ENCODE results near the gene MPHOSPH9. TPM values are rescaled to one million over a fixed set of nuclear protein-coding genes. Genes with fewer than 3 reads are reported as not detected.
A peak's percentile ranks its signal among the peaks of the same experiment; 100 is the strongest.

MPHOSPH9 gene
- total RNA-seq, 2 experiments from 2014 or later = 134 to 162 TPM

DNA sequence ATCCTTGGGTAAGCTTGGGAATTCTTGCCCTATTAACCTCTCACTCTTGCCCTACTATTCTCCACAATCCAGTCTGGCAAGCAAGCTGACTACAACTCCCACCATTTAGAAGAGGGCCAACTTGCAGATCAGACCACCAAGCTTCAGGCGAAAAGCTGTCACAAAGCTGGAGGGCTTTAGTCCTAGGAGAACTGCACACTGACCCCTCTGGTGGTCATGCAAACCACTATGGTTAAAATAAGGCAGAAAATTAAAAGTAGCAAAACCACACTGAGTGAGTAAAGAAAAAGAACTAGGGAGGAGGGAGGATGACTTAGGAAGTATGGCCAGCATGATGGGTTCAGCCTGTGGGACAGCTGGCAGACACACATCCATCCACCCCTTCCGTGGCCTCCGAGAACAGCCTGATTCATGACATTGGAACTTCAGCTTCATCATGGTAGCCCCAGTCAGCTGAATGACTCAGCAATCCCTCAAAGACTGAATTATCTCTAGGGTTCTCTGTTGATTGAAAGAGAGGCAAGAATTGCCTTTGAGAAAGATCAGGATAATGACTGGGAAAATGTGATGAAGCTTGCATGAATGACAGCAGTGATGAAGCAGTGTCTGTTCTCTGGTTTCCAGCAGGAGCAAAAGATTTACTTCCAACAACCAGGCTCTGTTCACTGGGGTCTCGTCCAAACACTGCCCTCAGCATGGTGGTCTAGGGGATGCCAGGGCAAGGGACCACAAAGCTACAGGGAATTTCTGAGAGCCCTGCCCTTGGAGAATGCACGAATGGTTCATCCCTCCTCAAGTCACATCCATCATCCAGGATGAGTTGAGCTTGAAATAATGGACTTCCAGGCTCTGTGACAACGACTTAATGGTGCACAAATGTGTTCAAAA lies 106.4 kb downstream of the MPHOSPH9 start:
- Mint-ChIP-seq H3K4me3 (no peak overlapping the region), H3K9me3 (no peaks in the 10 kb centered on the region), H3K4me1 (peaks cover 32% of the 10 kb centered on the region), H3K27ac (no peak overlapping the region), H3K36me3 (ENCODE audit: low read depth) (peaks cover 3% of the 10 kb centered on the region), H3K27me3 (no peaks in the 10 kb centered on the region)
- no peak for DNase-seq
- ChIA-PET POLR2A (no interaction called here), CTCF (interaction anchor here (0.5 to 1.4 kb wide), 4 partner anchors 20 to 268 kb away, joined by 3 to 5 read pairs (median 4); partner anchors contain the start of genes MPHOSPH9 and MTRFR)

DNA sequence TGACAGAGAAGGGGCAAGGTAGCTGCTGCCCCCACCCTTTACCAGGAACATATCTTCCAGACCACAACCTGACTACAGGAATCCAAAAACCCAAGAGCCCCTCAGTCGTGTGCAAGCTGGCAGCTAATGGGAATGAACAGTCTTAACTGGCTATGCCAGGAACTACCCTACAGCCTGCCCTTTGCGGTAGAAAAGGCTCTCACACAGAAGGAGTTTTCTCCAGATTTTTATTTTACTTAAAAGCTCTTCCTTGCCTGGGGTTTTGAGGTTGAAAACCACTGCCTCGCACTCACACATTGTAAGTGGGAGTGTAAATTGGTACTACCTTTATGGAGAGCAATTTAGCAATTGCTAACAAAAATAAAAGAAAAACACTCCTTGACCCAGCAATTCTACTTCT lies 110.3 kb downstream of the MPHOSPH9 start:
- H3K36me3 Mint-ChIP-seq (ENCODE audit: low read depth) = peaks cover 13% of the 10 kb centered on the region
- H3K27ac Mint-ChIP-seq = peak overlapping the region; percentile 92
- no peaks in the 10 kb centered on the region for H3K9me3 Mint-ChIP-seq
- ChIA-PET CTCF (interaction anchor here (1.3 to 5.0 kb wide), 2 partner anchors 14 to 18 kb away, joined by 3 to 32 read pairs; no protein-coding TSS in a partner anchor), POLR2A (interaction anchor here (0.6 to 2.0 kb wide), 3 partner anchors 8 to 780 kb away, joined by 3 to 5 read pairs (median 4); no protein-coding TSS in a partner anchor)
- H3K4me3 Mint-ChIP-seq = peak overlapping the region; percentile 35
- H3K4me1 Mint-ChIP-seq = peaks cover 50% of the 10 kb centered on the region
- DNase-seq = no peak
- H3K27me3 Mint-ChIP-seq = no peaks in the 10 kb centered on the region

DNA sequence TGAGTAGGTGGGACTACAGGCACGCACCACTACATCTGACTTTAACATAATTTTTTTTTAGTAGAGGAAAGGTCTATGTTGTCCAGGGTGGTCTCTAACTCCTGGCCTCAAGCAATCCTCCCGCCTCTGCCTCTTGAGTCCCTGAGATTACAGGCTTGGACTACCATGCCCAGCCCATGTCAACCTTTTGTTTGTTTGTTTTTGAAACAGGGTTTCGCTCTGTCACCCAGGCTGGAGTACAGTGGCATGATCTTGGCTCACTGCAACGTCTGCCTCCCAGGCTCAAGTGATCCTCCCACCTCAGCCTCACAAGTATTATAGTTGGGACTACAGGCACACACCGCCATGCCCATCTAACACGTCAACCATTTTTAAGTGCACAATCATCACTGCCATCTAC lies 111.3 kb downstream of the MPHOSPH9 start:
- H3K4me1 Mint-ChIP-seq = peaks cover 48% of the 10 kb centered on the region
- DNase-seq = no peak
- peaks cover 13% of the 10 kb centered on the region for H3K36me3 Mint-ChIP-seq (ENCODE audit: low read depth)
- peak overlapping the region; percentile 35 for H3K4me3 Mint-ChIP-seq
- CTCF ChIA-PET = interaction anchor here (0.9 to 5.0 kb wide), 5 partner anchors 10 to 78 kb away, joined by 3 to 32 read pairs (median 5); no protein-coding TSS in a partner anchor
- POLR2A ChIA-PET = no interaction called here
- H3K9me3 Mint-ChIP-seq = no peaks in the 10 kb centered on the region
- H3K27me3 Mint-ChIP-seq = no peaks in the 10 kb centered on the region
- peak overlapping the region; percentile 92 for H3K27ac Mint-ChIP-seq

DNA sequence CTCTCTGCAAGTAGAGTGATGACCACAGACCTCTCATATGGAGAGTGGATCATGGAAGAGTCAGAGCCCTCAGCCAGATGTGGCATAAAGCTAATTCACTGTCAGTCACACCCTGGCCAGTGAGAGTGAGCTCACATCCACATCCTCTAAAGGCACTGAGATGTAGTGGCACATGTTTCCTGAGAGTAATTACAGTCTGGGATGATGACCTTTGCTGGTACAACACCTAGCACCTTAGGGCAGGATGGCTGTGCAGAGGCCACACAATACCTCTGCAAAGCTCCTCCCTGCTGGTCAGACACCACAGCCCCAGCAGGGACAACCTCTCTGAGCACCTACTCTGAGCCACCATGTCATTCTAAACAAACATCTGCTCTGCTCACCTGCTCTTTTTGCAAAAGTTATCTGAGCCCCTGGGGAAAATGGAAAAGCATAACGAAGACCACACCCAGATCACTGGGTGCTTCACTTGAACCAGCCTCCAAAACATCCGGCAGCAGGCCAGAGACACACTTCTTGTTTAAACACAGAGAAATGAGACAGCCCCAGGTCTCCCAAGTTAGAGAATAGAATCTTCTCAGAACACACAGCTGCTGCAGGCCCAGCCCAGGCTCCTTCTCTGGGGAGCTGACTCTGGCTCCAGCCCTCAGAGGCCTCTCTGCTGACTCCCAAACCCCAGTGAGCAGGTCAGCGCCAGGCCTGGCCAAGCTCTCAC lies 112.3 kb downstream of the MPHOSPH9 start:
- Mint-ChIP-seq H3K4me1 (peaks cover 54% of the 10 kb centered on the region), H3K27ac (peak overlapping the region; percentile 97), H3K27me3 (no peaks in the 10 kb centered on the region)

DNA sequence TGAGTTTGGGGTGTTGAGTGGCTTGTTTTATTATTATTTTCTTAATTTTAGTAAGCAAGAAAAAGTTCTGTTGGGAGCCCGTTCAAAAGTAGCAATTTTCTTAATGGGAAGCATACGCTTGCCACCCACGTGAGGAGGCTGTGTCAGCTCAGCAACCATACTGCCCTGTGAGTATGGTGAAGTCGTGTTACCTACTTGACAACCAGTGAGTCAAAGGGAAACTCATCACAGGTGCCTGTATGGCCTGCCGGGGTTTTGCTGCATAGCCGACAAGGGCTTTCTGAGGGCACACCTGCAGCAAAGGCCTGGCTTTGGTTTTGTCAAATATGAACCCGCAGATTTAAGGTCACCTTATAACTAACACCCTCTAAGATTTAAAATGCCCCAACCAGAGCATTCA lies 113.1 kb downstream of the MPHOSPH9 start:
- CTCF ChIA-PET = interaction anchor here (0.5 to 5.0 kb wide), 9 partner anchors 11 to 486 kb away, joined by 3 to 32 read pairs (median 3); no protein-coding TSS in a partner anchor
- H3K4me1 Mint-ChIP-seq = peaks cover 62% of the 10 kb centered on the region

More for the DNA sequence above, 112.3 kb downstream of the MPHOSPH9 start:
- Mint-ChIP-seq H3K36me3 (ENCODE audit: low read depth) (peaks cover 13% of the 10 kb centered on the region), H3K4me3 (peak overlapping the region; percentile 45), H3K9me3 (no peaks in the 10 kb centered on the region)
- ChIA-PET CTCF (interaction anchor here (0.6 to 5.0 kb wide), 10 partner anchors 11 to 1249 kb away, joined by 3 to 32 read pairs (median 4); no protein-coding TSS in a partner anchor), POLR2A (interaction anchor here (0.6 to 1.2 kb wide), 2 partner anchors 11 to 45 kb away, joined by 3 to 4 read pairs; no protein-coding TSS in a partner anchor)
- DNase-seq = peak; percentile 68

DNA sequence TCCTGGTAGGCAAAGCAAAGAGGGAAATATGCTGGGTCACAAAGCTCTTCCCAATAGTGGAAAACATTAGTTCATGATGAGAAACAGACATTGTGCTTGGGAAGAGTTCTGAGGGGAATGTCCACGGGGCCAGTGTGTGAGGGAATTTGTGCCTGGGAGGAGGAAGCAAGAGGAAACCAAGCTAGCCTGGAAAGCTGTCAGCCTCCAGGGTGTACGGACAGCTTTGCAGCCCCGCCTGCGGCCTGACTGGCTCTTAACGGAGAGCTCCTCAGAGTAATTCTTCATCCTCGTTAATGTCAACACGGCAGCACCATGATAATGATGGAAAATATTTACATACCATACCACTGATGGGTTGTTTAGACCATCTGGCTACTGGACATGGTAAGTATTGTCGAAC lies 114.4 kb downstream of the MPHOSPH9 start:
- peaks cover 72% of the 10 kb centered on the region for H3K4me1 Mint-ChIP-seq
- H3K4me3 Mint-ChIP-seq = no peak overlapping the region
- DNase-seq = no peak
- ChIA-PET CTCF (interaction anchor here (0.6 to 1.2 kb wide), 7 partner anchors 9 to 53 kb away, joined by 3 to 4 read pairs (median 3); no protein-coding TSS in a partner anchor), POLR2A (no interaction called here)
- H3K9me3 Mint-ChIP-seq = no peaks in the 10 kb centered on the region
- H3K36me3 Mint-ChIP-seq (ENCODE audit: low read depth) = peaks cover 13% of the 10 kb centered on the region
- H3K27ac Mint-ChIP-seq = no peak overlapping the region
- no peaks in the 10 kb centered on the region for H3K27me3 Mint-ChIP-seq

More for the DNA sequence above, 113.1 kb downstream of the MPHOSPH9 start:
- DNase-seq = peak; percentile 61
- Mint-ChIP-seq H3K27me3 (no peaks in the 10 kb centered on the region), H3K4me3 (peak overlapping the region; percentile 10), H3K9me3 (no peaks in the 10 kb centered on the region), H3K27ac (peak overlapping the region; percentile 97), H3K36me3 (ENCODE audit: low read depth) (peaks cover 13% of the 10 kb centered on the region)
- POLR2A ChIA-PET = interaction anchor here (1.2 kb wide), 1 partner anchor 12 kb away, joined by 4 read pairs; no protein-coding TSS in a partner anchor

DNA sequence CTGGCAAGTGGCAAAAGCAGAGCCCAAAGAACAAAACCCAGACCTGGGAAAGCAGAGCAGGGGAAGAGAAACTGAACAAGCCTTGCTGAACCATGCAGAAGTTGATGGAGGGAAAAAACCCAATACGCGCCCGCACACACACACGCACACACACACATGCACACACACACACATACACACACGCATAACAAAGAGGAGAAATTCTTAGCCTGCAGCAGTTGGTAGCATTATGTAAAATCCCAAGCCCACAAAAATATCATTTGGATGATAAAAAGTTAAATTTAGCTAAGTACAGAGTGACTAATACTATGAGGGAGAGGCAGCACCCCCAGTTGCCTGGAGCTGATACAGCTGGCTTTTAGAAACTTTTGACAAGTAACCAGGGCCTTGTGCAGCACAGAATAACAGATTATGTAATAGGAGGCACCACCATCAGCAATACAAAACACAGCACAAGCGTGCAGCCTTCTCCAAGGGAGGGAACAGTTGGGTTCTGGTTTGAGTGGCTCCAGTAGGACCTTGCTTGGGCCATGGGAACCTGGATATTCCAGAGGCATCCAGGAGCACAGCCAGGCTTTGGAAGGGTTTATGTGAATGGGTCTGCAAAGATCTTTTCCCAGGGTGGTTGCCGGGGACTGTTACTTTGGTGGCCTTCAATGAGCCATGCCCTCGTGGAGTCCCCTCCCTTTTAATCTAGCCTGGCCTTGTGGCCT lies 117.4 kb downstream of the MPHOSPH9 start:
- Mint-ChIP-seq H3K36me3 (ENCODE audit: low read depth) (peaks cover 10% of the 10 kb centered on the region), H3K27me3 (no peaks in the 10 kb centered on the region), H3K27ac (peak overlapping the region; percentile 79), H3K4me3 (no peak overlapping the region), H3K9me3 (no peaks in the 10 kb centered on the region), H3K4me1 (peaks cover 56% of the 10 kb centered on the region)
- CTCF ChIA-PET = interaction anchor here (0.7 to 1.4 kb wide), 4 partner anchors 8 to 282 kb away, joined by 3 read pairs; no protein-coding TSS in a partner anchor
- POLR2A ChIA-PET = interaction anchor here (1.4 kb wide), 1 partner anchor 8 kb away, joined by 5 read pairs; no protein-coding TSS in a partner anchor
- DNase-seq = no peak

DNA sequence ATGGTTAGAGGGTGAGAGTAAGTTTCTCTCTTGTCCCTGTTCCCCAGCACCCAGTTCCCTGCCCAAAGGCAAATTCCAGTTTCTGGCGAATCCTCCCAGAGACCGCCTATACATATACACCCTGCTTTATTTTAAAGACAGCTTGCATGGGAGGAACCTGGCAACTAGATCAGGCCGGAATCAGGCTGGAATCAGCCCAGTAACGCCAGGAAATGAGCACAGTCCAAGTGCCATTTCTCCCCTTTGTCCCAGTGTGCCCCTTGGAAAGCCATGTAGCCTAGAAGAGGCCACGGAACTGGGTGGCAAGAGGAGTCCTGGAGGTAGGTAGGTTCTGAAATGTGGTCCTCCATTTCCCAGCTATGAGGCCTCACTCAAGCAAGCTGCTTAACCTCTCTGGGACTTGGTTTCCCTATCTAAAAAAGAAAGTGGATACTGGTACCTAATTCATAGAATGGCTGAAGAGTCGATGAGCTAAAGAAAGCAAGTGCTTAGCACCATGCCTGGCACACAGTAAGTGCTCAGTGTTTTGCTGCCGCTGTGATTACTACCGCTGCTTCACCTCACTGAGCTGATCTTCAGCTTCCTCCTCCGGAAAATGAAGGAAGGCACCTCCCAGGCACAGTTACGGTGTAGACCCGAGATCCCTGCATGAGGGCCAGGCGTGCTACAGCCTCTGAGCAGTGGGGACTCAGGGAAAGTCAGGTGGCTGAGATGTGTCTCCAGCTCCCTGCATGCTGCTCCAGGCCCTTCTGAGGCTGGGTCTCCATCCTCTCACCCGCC lies 118.4 kb downstream of the MPHOSPH9 start:
- Mint-ChIP-seq H3K27ac (peak overlapping the region; percentile 79), H3K27me3 (no peaks in the 10 kb centered on the region), H3K4me1 (peaks cover 47% of the 10 kb centered on the region), H3K4me3 (no peak overlapping the region), H3K36me3 (ENCODE audit: low read depth) (peaks cover 12% of the 10 kb centered on the region), H3K9me3 (no peaks in the 10 kb centered on the region)
- CTCF ChIA-PET = interaction anchor here (0.5 to 1.0 kb wide), 4 partner anchors 71 to 460 kb away, joined by 3 to 6 read pairs (median 3); no protein-coding TSS in a partner anchor
- no peak for DNase-seq
- POLR2A ChIA-PET = interaction anchor here (1.4 kb wide), 1 partner anchor 9 kb away, joined by 5 read pairs; no protein-coding TSS in a partner anchor

DNA sequence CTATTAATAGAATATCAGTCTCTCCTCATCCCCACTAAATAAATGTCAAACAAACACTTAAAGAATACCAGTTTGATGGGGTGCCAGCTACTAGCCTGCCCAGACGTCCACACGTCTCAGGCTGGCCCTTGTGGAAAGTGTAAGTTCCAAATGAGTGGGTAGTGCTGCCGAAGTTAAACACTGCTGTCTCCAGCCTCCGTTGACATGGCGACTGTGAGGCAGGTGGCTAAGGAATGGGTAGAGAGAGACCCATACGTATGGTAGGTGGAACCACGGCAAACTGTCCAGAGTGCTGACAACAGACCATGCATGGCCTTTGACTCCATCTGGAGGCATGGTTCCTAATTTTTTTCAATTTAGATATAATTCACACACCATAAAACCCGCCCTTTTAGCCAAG lies 119.9 kb downstream of the MPHOSPH9 start:
- no peaks in the 10 kb centered on the region for H3K9me3 Mint-ChIP-seq
- ChIA-PET POLR2A (no interaction called here), CTCF (interaction anchor here (0.7 kb wide), 1 partner anchor 43 kb away, joined by 3 read pairs; no protein-coding TSS in a partner anchor)
- peaks cover 45% of the 10 kb centered on the region for H3K4me1 Mint-ChIP-seq
- no peak for DNase-seq
- H3K27ac Mint-ChIP-seq = no peak overlapping the region
- H3K36me3 Mint-ChIP-seq (ENCODE audit: low read depth) = peaks cover 12% of the 10 kb centered on the region
- no peak overlapping the region for H3K4me3 Mint-ChIP-seq
- no peaks in the 10 kb centered on the region for H3K27me3 Mint-ChIP-seq

DNA sequence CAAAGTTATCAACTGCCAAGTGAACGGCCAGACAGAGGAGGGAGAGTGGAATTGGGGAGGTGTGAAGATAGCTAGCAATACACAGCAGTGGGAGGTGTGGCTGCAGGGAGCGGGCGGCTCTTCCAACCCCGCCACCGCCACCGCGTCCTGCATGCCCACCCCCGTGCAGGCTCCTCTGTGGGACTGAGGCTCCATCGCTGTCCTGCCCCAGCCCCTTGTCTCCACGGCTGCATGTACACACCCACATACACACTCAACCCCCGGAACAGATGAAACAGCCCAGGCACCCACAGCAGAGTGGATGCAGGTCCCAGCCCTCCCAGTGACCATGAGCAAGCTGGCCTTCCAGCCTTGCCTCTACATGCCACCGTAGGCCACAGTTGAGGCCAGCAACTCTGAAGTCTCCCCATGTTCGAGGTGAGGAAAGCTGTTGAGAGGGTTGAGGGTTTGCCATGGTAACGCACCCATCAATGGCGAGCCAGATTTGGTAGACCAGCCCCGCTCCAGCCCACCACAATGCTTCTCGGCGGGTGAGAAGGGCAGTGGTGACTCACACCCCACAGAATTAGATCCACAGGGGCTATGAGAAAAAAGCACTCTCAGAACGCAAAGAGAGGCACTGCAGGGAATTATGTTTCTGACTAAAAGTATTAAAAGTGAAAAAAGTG lies 121.3 kb downstream of the MPHOSPH9 start:
- H3K36me3 Mint-ChIP-seq (ENCODE audit: low read depth) = peaks cover 21% of the 10 kb centered on the region
- H3K9me3 Mint-ChIP-seq = no peaks in the 10 kb centered on the region
- peak overlapping the region; percentile 41 for H3K27ac Mint-ChIP-seq
- H3K4me3 Mint-ChIP-seq = no peak overlapping the region
- DNase-seq = no peak
- H3K27me3 Mint-ChIP-seq = no peaks in the 10 kb centered on the region
- ChIA-PET CTCF (interaction anchor here (1.6 to 5.4 kb wide), 2 partner anchors 10 to 24 kb away, joined by 3 to 32 read pairs; no protein-coding TSS in a partner anchor), POLR2A (no interaction called here)
- H3K4me1 Mint-ChIP-seq = peaks cover 58% of the 10 kb centered on the region

DNA sequence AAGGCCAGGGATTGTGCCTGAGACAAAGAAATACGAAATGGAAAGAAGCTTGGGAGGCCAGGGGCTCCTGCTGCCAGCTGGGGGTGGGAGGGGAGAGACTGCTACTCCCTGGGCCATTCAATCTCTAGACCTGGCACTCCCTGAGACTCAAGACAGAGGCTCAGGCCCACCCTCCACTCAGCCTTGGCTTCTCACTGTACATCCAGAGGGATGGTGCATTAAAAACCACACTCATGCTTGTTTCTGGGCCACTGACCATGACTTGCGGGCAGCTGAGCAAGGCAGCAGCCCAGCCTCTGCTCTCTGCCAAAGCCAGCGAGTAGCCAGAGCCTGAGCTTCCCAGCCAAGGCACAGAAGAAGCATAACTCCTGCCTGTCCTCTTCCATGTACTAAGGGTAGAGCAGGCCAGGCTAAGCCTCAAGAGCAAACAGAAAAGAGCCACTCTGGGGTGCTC lies 123.6 kb downstream of the MPHOSPH9 start:
- H3K4me1 Mint-ChIP-seq = peaks cover 59% of the 10 kb centered on the region

More for the DNA sequence above, 123.6 kb downstream of the MPHOSPH9 start:
- Mint-ChIP-seq H3K4me3 (no peak overlapping the region), H3K27me3 (no peaks in the 10 kb centered on the region), H3K36me3 (ENCODE audit: low read depth) (peaks cover 39% of the 10 kb centered on the region), H3K9me3 (no peaks in the 10 kb centered on the region), H3K27ac (peak overlapping the region; percentile 54)
- CTCF ChIA-PET = interaction anchor here (0.5 to 5.4 kb wide), 9 partner anchors 9 to 1476 kb away, joined by 3 to 32 read pairs (median 4); no protein-coding TSS in a partner anchor
- POLR2A ChIA-PET = no interaction called here
- DNase-seq = no peak
